ENCODE measurements around the gene ZFHX3. TPM values are rescaled to one million over a fixed set of nuclear protein-coding genes. Genes with fewer than 3 reads are reported as not detected.

The ZFHX3 gene
- total RNA-seq, 2 donors from 2014 or later = 11.9 to 12.6 TPM

- ATAC-seq = no peak
- DNase-seq = no peak
- intact Hi-C loops (cut with DNase I) = no loop called here
Measured at GRCh38 chr16:72791786-72792185, 256.1 kb downstream of the ZFHX3 start.

DNA sequence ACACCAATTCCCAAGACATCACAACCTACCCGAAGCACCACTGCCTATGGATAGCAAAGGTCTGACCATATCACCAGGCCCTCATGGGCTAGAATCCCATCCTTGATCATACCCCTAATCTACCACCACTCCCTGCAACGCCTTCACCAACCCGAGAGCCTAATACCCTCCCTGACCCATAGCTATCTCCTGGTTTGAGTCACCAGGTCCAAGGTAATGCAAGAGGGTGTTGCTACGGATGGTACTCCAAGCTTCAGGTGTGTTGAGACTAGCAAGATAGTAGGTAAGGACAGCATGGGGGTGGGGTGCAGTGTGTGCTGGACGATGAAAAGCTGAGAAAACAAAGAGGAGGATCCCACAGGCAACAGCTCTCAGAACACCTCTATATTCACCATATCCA lies 258.0 kb downstream of the ZFHX3 start:
- no peak for ATAC-seq
- DNase-seq = no peak
- intact Hi-C loops (cut with DNase I) = no loop called here

GRCh38 chr16:72789465-72789864 lies 258.5 kb downstream of the ZFHX3 start:
- no peak for ATAC-seq
- intact Hi-C loops (cut with DNase I) = no loop called here
- no peak for DNase-seq

DNA sequence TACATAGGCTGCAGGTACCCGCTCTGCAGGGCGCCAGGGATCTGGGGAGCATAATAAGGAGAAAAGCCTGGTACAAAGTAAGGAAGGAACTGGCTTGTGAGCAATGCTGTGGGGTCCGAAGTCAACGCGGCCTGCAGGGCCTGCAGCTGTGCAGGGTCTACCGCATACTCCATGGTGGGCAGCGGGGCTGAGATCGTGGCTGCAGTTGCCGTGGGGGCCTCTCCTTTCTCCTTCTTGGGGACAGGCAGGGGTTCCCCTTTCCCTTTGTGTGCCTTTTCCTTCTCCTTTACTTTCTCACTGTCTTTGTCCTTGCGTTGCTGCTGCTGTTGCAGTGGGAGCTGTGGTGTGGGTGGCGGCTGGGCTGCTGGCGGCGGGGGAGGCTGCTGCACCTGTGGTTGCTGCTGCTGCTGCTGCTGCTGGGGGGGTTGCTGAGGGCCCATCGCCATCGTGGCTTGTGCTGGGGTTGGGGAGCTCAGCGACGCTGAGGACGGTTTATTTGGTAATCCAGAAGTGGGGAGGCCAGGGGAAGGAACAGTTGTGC lies 259.6 kb downstream of the ZFHX3 start:
- ATAC-seq (no peak), DNase-seq (no peak)
- intact Hi-C loops (cut with DNase I) = no loop called here

DNA sequence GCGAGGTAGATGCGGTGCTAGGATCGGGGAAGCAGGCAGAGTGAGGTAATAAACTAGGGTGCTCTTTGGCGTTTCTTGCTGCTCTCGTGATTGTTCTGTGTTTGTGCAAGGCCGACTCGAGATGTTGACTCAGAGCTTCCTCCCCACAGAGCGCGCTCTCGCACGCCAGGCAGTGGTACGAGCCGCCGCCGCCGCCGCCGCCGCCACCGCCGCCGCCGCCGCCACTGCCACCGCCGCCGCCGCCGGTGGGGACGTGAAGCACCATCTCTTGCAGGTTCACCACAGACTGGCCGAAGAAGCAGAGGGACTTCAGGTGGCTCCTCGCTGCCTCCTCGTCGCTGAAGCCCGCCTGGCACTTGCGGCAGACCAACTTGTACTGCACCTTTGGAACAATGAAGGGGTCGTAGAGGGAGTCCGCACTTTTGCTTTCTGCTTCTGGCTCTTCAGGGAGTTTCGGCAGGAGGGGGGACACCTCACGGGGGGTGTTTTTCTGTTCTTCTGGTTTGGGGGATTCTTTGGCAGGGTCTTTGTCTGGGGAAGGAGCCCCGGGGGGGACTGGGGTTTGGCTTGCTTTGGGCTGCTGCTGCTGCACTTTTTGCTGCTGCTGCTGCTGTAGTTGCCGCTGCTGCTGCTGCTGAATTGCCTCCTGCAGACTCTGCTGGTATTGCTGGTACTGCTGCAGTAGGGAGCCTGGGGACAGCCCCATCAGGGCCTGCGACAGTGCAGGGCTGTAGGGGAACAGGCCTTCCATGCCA lies 260.2 kb downstream of the ZFHX3 start:
- peak; percentile 74 for DNase-seq
- ATAC-seq = peak; percentile 86 to 93

DNA sequence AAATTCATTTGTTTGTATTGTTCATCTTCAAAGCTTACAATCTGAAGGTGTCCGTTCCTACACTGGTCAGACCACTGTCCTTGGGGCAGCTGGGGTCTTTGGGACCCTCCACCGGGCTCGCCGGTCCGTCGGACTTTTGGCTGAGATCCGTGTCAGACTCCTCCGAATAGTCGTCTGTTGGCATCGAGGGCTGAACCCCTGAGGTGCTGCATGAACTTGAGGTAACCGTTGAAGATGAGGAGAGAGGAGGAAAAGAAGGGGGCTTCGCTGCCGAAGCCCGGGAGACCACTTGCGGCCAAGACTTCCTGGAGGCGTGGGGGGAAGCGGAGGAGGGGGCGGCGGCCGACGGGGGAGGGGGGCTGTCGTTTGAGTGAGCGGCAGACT lies 260.8 kb downstream of the ZFHX3 start:
- intact Hi-C loops (cut with DNase I) = no loop called here
- DNase-seq (peak; percentile 20), ATAC-seq (peak in 1 of 2 donors; percentile 7)

More for the DNA sequence above, 260.2 kb downstream of the ZFHX3 start:
- intact Hi-C loops (cut with DNase I) = no loop called here

GRCh38 chr16:72786606-72787005 lies 261.3 kb downstream of the ZFHX3 start:
- DNase-seq (no peak), ATAC-seq (no peak)
- intact Hi-C loops (cut with DNase I) = no loop called here

GRCh38 chr16:72785886-72786285 lies 262.0 kb downstream of the ZFHX3 start:
- intact Hi-C loops (cut with DNase I) = no loop called here
- DNase-seq (no peak), ATAC-seq (no peak)

DNA sequence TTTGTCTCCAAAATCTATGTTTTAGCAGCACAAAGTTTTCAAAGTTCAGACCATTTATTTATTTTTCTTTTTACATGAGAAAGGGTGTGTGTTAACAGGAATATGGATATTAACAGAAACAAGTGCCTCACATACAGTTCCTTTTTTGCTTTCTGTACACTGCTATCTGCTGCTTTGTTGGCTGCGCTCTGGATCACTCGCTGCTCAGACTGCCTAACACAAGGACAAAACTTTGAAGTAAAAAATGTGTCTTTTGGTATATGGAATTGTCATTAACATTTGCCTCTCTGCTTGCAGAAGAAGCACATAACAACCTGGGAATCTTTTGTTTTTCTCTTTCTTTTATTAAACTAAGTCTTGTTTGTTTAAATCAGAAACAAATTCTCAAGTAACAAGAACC lies 262.8 kb downstream of the ZFHX3 start:
- DNase-seq (no peak), ATAC-seq (no peak)
- intact Hi-C loops (cut with DNase I) = no loop called here

DNA sequence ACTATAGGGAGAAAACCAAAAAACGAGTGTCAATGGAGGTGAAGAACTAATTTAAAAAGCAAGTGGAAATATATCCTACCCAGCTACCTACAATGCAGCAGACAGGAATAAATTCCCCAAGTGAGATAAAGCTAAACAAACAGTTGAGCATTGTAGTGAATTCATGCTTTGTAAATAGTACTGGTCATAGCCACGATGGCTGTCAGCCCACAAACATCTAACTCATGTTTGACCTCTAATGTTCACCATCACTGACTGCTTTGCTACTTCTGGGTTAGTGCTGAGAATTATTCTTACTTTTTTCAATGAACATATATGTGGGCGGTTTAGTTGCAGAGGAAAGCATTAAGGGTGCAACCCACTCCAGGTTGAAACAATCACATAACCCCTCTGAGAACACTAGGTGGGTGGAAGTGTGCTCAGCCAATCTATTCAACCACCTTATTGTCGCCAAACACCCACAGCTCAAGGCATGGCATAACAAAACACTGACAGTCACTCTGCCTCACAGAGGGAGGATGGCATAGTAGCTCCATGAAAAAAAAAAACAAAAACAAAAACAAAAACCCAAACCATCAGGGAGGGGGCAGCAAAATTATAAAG lies 264.1 kb downstream of the ZFHX3 start:
- DNase-seq = no peak
- intact Hi-C loops (cut with DNase I) = no loop called here
- no peak for ATAC-seq

DNA sequence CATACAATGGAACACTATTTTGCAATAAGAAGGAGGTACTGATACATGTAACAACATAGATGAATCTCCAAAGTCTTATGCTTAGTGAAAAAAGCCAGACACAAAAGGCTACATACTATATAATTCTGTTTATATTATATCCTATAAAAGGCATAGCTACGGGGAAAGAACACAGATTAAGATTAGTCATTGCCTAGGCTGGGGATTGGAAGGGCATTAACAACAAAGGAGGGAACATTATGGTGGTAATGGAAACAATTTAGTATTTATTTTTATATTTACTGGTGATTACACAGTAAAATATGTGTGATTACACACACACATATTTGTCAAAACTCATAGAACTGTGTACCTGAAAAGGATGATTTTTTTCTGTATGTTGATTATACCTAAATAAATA lies 278.1 kb downstream of the ZFHX3 start:
- ATAC-seq (no peak), DNase-seq (no peak)
- intact Hi-C loops (cut with DNase I) = no loop called here

DNA sequence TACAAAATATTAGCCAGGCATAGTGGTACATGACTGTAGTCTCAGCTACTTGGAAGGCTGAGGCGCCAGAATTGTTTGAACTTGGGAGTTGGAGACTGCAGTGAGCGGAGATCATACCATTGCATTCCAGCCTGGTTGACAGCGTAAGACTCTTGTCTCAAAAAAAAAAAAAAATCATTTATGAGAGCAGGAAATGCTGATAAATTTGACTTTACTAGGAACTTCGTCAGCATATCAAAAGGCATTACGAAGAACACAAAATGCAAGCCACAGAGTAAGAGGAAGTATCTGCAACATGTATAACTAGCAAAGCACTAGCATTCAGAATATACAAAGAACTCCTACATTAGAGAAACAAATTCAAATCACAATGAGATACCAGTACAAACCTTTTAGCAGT lies 279.3 kb downstream of the ZFHX3 start:
- ATAC-seq = no peak
- no peak for DNase-seq
- intact Hi-C loops (cut with DNase I) = no loop called here

GRCh38 chr16:72766506-72766905 lies 281.4 kb downstream of the ZFHX3 start:
- DNase-seq = no peak
- intact Hi-C loops (cut with DNase I) = no loop called here
- no peak for ATAC-seq

DNA sequence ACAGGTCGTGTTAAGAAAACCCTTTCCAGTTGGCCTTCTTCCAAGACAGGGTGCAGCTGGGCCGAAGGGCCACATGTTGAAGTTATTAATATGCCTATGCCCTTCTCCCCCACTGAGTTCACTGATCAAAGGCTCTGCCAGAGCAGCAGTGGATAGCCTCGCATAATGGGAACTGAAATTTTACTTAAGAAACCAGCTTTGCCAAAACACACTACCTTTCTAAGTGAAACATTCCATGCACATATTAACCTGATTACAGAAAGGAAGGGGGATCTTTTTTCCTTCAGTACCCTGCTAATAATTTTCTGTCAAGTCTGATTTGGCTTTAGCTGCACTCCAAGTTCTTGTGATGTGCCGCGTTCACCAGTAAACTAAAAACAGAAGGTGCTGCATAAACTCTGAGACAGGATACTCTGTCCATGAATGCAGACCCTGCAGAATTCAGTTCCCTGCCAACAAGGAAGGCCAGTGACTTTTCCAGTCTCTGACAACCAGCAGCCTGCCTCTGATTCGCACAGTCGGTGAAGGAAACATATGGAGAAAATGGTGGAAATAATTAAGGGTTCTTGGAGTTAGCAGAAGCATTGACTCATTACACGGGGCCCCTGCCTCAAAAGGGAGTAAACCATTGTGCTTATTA lies 283.8 kb downstream of the ZFHX3 start:
- no peak for ATAC-seq
- no peak for DNase-seq
- intact Hi-C loops (cut with DNase I) = no loop called here

- intact Hi-C loops (cut with DNase I) = no loop called here
- DNase-seq = no peak
- ATAC-seq = no peak
Measured at GRCh38 chr16:72760581-72760980, 287.3 kb downstream of the ZFHX3 start.

DNA sequence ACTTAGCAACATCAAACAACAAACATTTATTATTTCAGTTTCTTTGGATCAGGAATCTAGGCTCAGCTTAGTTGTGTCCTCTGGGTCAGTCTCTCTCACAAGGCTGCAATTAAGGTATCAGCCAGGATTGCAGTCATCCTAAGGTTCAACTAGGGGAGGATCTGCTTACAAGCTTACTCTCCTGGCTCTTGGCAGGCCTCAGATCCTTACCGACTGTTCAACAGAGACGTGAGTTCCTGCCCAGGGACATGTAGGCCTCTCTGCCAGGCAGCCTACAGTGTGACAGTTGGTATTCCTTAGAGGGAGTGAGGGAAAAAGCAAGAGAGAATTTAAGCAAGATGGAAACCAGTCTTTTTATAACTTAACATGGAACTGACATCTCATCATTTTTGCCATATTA lies 294.0 kb downstream of the ZFHX3 start:
- ATAC-seq (no peak), DNase-seq (no peak)
- intact Hi-C loops (cut with DNase I) = no loop called here

DNA sequence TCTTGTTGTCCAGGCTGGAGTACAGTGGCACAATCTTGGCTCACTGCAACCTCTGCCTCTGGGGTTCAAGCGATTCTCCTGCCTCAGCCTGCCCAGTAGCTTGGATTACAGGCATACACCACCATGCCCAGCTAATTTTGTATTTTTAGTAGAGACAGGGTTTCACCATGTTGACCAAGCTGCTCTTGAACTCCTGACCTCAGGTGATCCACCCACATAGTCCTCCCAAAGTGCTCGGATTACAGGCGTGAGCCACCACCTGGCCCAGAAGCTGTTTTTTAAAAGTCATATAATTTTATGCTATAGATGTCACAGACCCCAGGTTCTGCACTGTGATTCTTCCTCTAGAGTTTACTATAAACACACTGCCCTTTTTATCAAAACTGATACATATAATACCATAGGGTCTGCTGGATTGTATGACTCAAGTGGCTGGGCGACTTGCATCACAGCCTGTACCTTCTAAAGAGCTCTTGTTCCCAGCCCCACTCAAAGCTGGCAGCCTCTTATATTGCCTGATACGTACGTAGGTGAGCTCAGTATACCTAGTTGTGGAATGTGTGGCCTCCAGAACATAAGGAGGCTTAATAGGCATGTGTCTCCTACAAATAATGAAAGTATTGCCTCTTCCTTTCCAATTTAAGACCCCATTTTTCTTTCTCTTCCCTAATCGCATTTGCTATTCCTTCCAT lies 295.8 kb downstream of the ZFHX3 start:
- DNase-seq (no peak), ATAC-seq (no peak)
- intact Hi-C loops (cut with DNase I) = no loop called here

- intact Hi-C loops (cut with DNase I) = no loop called here
- ATAC-seq (no peak), DNase-seq (no peak)
Measured at GRCh38 chr16:72751076-72751475, 296.9 kb downstream of the ZFHX3 start.

- ATAC-seq (no peak), DNase-seq (no peak)
- intact Hi-C loops (cut with DNase I) = no loop called here
Measured at GRCh38 chr16:72749091-72749490, 298.8 kb downstream of the ZFHX3 start.
